TTC549 (cell line): ENCODE measurements around the gene TAF10.
A peak's percentile ranks its signal among the peaks of the same experiment; 100 is the strongest.

Experiments used
- FAIRE-seq: peaks from 2 replicates; lab custom pipeline; 2012; peaks lifted over from hg19 to GRCh38; lab: Jason Lieb, UNC

The TAF10 gene

DNA sequence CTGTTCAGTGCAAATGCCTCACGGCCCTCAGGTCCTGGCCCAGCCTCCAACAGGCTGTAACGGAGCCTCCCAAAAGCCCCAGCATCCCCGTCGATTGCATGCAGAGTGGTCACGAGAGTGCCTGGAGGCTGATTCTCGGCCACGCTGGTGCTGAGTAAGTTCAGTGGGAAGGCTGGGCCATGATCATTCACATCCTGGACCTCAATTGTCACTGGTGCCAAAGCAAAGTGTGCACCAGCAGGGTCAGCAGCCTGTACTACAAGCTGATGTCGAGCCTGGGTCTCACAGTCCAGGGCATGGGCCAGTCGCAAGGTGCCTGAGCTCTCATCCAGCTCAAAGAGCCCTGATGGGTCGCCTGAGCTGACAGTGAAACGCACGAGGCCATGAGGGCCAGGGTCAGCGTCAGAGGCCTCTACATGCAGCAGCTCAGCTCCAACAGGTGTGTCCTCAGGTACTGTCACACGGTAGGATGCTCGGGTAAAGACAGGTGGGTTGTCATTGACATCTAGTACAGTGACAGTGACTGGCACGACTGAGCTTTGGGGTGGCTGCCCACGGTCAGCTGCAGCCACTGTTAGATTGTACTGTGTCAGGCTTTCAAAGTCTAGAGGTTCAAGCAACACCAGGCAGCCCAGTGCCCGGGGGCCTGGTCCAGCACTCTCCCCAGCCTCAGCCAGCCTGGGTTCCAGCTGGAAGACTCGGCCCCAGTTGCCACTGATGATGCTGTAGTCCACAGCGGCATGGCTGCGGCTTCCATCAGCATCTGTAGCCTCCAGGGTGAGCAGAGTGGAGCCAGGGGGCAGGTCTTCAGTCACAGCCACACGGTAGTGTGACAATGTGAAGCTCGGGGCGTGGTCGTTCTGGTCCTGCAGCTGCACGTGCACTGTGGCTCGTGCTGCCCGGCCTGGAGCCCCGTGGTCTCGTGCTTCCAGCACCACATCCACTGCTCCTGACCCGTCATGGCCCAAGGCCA lies 11.7 kb upstream of the TAF10 start:
- FAIRE-seq, result no peak

DNA sequence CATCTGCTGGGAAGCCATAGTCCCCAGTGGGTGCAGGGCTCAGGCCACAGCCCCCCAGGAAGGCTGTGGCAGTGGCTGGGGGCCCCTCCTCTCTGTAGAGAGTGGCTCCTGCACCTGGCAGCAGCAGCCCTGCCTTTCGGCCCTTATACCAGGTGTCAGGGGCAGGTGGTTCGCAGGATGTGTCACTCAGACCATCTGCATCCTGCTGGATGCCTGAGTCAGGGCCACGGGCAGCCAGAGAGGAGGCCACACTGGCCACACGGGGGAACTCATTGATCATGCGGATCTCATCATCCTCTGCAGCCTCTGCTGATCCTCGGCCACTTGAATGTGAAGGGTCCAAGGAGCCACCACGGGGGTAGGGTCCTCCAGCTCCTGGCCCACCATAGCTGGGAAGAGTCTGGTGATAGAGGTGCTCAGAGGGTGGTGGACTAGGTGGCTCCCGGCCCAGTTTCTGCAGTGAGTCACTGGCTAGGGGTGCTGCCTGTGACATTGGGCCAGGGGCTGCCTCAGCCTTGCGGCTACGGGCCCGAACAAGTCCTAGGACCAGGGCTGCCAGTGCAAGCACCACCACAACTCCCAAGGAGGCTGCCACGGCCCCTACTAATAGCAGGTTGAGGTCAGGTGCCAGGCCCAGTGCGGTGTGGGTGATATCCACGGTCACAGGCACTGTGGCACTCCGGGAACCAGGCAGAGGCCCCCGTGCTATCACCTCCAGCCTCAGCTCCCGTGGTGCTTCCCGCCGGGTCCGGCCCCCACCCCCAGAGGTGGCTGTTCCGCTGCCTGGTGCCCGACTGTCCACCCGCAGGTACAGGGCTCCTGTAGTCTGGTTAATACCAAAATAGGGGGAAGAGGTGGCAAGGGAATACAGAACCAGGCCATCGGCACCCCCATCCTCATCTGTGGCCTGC lies 10.5 kb upstream of the TAF10 start:
- no peak for FAIRE-seq

DNA sequence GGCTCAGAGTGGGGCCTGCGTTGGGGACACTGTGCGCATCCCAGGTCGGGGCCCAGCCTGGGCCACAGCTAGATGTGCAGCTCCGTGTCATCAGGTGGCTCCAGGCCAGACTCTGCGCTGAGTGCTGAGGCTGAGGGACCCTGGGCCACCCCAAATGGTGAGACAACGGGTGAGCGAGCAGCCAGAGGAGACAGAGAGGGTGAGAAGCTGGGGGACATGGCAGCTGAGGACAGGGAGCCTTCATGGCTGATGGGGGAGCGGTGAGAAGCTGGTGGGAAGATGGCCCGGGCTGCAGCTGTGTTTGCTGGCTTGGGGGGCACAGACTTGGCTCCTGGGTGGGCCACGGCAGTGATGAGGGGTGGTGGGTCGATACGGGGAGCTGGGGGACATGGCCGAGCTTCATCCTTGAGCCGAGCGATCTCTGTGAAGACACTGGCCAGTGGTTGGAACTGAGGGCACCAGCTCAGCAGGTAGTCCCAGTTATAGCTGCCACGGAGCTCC lies 9.7 kb upstream of the TAF10 start:
- FAIRE-seq, result no peak

DNA sequence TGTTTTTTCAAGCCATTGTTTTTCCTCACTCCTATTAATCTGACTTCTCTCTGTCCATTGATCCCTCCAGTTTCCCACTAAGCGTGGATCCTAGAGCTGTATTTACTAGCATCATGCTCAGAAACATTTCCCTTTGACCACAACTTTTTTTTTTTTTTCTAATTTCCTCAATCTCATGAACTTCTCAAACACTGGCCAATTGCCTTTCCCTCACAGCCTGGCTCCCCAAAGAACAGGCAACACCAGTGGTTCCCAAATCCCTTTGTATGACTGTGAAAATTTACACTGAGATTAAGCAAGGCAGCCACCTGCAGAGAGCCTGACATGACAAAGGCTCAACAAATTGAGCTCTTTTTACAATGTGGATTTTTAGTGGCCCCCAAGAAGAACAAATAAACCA lies 8.6 kb upstream of the TAF10 start:
- FAIRE-seq, result no peak

GRCh38 chr11:6619004-6619745 lies 7.2 kb upstream of the TAF10 start, which contains the start of gene TPP1:
Gene TPP1, minus strand, starts transcription at chr11:6619422. Its CDS starts 22 bp downstream, at chr11:6619400.
- FAIRE-seq, result peak; percentile 80

- no peak for FAIRE-seq
Observed at GRCh38 chr11:6618117-6619003, 6.3 kb upstream of the TAF10 start.

DNA sequence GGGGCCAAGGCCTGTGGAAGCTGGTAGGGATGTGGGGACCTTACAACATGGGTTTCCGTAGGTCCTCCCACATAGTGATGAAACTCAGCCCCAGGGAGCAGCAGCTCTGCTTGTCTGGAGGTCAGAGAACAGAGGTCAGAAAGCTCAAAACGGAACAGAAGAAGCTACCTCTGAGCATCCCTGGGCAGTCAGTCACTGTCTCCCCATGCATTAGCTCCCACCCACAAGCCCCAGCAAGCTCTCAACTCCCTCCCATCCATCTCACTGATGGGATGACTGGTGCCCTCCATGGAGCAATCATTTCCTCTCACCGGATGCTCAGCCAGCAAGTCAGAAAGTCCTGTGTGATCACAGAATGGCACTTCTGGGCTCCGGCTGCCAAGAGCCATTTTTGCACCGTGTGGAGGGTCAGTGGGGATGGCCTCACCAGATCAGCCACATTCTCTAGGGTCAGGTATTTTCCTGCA lies 5.3 kb upstream of the TAF10 start:
- no peak for FAIRE-seq

DNA sequence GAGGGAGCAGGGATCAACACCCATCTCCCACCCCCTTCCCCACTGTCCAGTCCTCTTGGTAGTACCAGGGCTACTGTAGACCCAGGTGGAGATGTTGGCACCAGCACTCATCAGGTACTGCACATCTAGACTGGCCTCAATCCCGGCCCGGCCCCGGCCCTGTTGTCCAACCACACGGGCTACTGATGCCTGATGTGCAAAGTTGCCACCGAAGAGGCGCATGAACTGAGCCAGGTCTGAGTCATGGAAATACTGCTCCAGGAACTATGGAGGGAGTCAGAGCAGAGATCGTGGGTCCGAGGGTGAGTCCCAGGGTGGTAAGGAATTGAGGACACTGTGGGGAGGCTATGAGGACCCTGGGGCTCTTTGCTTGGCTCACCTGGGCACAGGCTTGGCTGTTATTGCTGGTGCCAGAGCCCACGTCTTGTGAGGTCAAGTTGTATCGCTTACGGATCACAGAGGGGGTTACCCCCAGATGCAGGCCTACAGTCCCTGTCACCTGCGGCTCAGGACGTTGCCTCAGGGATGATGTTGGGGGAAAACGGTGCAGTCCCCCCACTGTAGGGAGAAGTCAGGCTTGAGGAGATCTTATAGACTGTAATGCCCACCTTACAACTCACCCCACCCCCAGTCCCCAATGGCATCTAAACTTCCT lies 4.7 kb upstream of the TAF10 start:
- no peak for FAIRE-seq

GRCh38 chr11:6615882-6616585 lies 4.0 kb upstream of the TAF10 start:
- no peak for FAIRE-seq

DNA sequence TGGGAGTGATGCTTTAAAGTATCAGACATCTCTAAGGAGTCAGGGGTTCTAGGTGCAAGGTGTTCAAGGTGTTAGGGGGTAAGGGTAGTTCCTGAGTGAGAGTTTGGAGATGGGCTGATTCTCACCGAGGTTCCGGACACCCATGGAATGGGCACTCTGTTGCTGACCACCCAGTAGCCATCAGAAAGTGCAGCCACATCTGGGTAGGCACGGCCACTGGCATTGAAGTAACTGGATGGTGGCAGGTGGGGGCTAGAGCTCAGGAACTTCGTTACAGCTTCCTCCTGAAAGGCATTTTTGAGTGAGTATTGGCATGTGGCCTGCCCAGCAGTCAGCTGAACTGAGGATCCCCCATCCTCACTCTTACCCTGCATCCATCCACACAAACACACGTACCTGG lies 3.0 kb upstream of the TAF10 start:
- no peak for FAIRE-seq

DNA sequence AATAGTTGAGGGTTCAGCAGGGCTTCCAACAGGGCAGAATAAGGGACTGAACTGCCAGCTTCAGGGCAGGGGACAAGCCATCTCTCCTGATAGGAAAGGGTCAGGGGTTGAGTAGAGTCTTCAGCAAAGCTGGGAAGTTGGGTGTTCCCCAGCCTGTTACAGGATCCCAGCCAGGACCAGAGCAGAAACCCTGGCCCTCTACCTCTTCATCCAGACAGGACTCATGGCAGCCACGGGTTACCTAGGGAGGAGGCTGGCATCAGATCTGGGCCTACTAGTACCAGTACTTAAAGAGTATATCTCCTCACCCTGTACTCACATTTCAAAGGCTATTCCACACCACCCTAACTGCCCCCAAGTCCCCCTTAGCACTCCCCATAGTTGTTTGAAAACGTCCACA lies 2.4 kb upstream of the TAF10 start:
- FAIRE-seq, result no peak

GRCh38 chr11:6613496-6613895 lies 1.5 kb upstream of the TAF10 start:
- no peak for FAIRE-seq

GRCh38 chr11:6611963-6612212 lies 128 bp downstream of the TAF10 start:
- FAIRE-seq, result no peak

- no peak for FAIRE-seq
Observed at GRCh38 chr11:6611092-6611962, 689 bp downstream of the TAF10 start.

- FAIRE-seq, result no peak
Observed at GRCh38 chr11:6610591-6610990, 1.4 kb downstream of the TAF10 start.

DNA sequence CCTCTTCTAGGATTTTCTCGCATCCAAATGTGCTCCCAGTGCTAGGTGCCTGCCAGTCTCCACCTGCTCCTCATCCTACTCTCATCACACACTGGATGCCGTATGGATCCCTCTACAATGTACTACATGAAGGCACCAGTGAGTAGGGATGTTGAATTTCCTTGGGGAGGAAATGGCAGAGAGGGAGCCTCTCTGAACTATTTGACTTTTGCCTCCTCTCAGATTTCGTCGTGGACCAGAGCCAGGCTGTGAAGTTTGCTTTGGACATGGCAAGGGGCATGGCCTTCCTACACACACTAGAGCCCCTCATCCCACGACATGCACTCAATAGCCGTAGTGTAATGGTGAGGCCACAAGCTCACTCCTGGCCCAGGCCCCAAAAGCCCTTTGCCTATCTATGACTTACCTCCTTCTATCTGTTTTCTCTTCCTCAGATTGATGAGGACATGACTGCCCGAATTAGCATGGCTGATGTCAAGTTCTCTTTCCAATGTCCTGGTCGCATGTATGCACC lies 2.5 kb downstream of the TAF10 start:
- no peak for FAIRE-seq

DNA sequence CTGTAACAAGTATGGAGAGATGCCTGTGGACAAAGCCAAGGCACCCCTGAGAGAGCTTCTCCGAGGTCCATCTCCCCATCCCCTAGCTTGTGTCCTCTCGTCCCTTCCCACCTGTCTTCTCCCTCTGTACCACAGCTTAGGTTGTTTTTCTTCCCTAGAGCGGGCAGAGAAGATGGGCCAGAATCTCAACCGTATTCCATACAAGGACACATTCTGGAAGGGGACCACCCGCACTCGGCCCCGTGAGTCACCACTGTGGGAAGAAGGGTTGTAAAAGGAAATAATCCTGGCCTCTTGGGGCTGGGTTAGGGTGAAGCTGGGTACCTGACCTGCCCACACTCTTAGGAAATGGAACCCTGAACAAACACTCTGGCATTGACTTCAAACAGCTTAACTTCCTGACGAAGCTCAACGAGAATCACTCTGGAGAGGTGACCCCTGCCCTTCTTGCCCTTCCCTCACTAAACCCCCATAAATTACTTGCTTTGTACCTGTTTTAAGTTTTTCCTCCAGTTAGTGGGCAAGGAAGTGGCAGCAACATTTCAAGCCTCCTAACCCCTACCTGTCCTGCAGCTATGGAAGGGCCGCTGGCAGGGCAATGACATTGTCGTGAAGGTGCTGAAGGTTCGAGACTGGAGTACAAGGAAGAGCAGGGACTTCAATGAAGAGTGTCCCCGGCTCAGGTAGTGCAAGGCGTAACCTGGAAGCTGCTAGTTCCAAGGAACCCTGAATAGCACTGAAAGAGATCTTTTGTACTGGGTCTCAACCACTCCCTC lies 3.1 kb downstream of the TAF10 start:
- FAIRE-seq, result no peak

- FAIRE-seq, result no peak
Observed at GRCh38 chr11:6608011-6608410, 4.0 kb downstream of the TAF10 start.
